ENCODE measurements around the gene TMEM181. TPM values are rescaled to one million over a fixed set of nuclear protein-coding genes. Genes with fewer than 3 reads are reported as not detected.
"Not testable (repeated sequence)": the region's sequence is repeated elsewhere in the genome, so short reads cannot be mapped to it uniquely, and the experiment has no call there.

TMEM181 gene, protein sequence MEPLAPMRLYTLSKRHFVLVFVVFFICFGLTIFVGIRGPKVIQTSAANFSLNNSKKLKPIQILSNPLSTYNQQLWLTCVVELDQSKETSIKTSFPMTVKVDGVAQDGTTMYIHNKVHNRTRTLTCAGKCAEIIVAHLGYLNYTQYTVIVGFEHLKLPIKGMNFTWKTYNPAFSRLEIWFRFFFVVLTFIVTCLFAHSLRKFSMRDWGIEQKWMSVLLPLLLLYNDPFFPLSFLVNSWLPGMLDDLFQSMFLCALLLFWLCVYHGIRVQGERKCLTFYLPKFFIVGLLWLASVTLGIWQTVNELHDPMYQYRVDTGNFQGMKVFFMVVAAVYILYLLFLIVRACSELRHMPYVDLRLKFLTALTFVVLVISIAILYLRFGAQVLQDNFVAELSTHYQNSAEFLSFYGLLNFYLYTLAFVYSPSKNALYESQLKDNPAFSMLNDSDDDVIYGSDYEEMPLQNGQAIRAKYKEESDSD
- 37.9 TPM for total RNA-seq

DNA sequence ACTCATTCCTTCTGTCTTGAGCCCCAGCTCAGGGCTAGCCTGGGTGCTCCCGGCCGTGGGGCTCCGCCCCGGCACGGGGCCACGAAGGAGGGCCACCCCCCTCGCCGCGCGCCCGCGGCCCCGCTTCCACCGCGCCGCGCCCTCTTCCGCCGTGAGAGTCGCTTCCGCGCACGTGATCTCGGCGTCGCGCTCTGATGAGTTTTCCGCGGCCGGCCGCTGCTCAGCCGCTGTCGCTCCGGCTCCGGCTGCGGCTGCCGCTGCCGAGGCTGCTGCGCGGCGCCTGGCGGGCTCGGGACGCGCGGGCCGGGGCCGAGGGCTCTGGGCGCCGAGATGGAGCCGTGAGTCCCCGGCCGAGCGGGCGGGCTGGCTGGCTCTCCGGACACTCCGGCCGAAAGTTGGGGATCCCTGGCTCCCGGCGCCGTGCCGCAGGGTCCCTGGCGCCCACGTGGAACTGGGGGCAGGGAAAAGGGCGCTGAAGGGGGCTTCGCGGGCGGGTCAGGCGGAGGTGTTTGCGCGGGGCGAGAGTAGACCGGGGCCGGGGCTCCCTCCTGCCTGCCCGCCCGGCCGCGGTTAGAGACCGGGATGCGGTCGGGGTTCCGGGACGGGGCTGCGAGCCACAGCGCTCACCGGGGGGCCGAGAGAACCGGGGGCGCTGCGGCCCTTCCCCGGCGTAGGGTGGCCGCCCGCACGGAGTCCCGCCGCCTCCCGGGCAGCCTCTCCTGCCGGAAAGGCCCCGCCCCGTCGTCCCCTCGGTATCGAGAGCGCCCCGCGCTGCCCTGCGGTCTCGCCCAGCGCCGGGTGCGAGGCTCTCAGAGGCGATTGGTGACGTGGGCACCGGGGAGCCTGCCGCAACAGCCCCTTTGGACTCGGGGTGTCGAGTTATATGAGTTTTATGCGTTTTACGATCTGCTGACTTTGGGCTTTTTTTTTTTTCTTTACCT lies at the start of gene TMEM181:
TMEM181 (plus strand) TSS at position 197 of the 941 bp plus-strand sequence; CDS start at position 331, 134 bp downstream.
- DNase-seq (ENCODE audit: low spot score) = peak; percentile 89

DNA sequence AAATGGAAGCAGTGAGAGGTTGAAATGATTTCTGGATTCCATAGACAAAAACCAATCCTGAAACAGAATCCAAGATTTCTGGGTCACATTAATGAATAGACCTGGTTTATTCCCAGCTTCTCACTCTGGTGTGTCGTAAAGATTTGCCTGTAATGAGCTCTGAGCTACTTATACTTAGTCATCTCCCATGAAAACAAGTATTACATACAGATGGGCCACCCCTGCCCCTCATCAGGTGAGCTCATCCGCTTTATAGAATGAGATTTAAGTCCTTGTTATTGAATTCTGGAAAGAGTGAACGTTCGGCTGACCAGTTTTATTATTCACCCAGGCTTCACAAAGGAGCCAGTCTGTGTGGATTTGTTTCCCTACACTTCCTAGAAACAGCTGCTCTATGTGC lies 47.1 kb upstream of the TMEM181 start:
- no peak for DNase-seq (ENCODE audit: low spot score)

DNA sequence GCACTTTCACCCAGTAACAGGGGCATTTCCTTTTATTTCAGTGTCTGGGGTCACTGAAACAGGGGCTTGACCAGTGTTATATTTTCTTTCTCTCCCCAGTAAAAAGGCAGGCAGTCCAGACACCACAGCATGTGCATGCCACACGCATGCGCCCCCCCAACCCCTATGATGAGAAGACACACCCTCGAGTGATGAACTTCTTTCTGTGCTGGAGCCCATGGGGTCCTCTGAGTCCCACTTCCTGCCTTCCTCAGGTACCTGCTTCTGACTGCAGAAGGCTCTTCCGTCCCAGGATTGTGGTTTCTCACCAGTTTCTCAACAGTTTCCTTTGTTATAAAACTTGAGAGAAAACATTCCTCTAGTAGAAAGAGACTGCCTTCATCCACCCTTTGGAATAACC lies 45.7 kb upstream of the TMEM181 start:
- DNase-seq (ENCODE audit: low spot score) = no peak

DNA sequence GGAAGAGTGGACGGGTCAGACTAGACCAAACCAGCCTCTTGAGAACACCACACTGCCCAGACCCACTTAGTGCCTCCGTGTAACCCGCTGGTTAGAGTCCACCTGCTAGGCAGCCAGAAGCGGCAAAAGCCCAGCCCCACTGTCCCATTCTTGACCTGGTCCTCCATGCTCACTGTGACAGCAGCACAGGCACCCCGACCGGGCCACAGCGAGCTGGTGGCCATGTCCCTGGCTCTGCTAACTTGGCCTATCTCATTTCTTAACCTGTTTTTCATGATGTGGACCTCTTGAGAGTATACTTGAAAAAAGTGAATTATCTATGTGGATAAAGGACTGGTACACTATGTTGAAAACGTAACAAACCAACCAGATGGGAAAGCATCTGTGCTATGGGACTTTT lies 44.9 kb upstream of the TMEM181 start:
- no peak for DNase-seq (ENCODE audit: low spot score)

DNA sequence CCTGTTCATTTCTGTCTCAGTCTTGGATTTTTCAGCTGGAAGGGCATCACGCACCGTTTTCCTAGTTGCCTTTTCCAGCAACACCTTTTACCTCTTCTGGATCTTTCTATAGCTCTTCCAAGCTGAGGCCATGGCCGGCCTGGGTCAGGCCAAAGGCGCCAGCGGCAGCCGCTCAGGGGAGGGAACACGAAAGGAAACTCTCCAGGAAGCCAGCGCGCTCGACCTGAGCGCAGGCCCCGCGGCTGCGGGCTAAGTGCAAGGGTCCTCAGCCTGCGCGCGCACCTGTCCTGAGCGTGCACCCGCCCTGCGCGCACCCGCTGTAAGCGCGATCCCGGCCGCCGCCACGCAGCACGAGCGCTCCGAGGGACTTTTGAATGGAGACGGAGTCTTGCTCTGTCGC lies 43.8 kb upstream of the TMEM181 start:
- DNase-seq (ENCODE audit: low spot score) = no peak

DNA sequence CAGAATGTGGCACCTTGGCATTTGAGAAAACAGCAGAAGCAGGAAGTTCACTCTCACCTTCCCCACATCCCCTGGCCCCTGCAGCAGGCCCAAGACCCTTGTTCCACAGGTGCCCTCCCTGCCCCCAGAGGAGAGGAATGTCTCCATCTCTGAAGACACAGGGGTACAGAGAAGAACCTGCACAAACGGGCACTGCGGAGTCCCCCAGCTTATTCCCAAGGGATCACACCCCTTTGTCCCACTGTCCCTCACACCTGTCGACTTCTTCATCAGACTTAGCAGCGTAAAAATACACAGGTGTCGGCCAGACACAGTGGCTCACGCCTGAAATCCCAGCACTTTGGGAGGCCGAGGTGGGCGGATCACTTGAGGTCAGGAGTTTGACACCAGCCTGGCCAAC lies 42.9 kb upstream of the TMEM181 start:
- no peak for DNase-seq (ENCODE audit: low spot score)

DNA sequence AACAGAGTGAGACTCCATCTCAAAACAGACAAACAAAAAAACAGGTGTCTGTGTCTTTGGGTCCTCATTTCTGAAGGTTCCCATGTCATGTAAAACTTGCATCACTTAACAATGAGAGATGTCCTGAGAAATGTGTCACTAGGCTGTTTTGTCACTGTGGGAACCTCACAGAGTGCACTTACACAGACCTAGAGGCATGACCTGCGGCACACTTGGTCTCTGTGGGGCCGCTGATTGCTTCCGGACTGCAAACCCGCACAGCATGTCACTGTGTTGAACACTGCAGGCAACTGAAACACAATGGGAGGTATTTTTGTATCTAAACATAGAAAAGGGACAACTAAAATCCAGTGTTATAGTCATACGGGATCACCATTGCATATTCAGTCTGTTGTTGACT lies 42.3 kb upstream of the TMEM181 start:
- DNase-seq (ENCODE audit: low spot score) = no peak

DNA sequence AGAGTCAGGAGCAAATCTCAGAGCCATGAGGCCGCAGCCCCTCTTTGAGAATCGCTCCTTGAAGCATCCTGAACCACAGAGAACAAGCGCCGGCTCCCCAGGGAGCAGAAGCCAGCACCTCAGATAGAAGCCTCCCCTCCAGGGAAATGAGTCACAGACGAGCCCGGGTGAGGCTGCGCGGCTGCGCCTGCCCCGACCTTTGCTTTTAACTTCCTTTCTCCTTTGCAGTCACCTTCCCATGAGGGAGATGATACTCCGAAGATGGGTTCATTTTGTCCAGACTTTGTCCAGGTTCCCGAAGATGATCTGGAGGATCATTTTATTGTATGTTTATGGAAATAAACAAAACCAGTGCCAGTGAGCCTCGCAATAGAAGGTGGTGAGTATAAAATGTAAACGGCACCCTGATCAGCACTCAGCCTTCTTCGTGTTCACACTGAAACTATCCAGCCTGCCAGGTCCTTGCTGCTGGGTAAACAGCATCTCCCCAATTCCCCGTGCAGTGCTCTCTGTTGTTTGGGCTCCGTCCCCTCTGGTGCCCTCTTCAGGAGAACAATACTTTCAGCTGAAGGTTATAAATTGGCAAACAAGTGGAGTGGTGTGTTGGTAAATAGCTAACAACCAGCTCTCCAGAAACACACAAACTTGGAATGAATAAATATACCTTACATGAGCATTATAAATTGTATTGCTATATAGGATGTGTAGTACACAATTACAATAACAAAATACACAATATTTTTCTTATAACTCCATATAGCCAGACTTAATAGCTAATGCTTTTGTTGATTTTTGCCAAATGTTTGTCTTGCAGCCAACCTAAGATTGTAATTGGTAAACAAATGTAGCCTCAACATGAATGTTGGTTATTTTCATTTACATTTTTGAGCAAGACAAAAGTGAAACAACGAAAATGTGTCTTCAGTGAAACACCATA lies 41.4 kb upstream of the TMEM181 start:
- peak; percentile 53 for DNase-seq (ENCODE audit: low spot score)

DNA sequence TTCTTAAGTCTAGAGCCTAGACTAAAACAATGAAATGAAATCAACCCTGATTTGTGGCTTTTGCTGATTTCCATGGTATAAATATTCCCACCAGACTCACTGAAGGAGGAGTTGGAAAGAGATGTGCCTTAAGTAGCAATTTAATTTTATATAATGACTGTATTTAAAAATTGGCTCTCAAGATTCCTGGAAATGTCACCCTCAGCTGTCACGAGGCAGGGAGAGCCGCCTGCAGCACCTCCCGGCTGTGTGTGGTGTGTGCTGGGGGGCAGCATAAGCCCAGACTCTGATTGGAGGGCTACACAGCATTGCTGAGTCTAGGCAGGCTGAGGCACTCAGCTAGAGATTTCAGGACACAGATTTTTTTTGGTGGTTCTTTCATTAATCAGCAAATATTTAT lies 40.6 kb upstream of the TMEM181 start:
- no peak for DNase-seq (ENCODE audit: low spot score)

DNA sequence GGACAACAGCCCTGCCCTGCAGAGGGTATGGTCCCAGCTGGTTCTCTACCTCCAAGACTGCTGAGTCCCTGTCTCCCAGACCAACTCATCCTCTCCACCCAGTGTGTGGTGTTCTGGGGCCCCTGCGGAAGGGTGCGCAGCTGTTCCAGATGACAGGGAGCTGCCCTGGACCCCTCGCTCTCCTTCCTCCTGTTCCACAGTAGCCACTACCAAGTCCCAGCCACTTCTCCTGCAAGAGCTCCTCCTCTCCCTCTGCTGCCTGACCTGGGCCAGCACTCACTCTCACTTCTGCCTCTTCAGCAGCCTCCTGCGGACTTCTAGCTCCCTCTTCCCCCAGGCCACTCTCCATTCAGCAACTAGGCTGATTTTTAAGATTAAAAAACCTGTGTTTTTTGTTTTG lies 40.1 kb upstream of the TMEM181 start:
- no peak for DNase-seq (ENCODE audit: low spot score)

DNA sequence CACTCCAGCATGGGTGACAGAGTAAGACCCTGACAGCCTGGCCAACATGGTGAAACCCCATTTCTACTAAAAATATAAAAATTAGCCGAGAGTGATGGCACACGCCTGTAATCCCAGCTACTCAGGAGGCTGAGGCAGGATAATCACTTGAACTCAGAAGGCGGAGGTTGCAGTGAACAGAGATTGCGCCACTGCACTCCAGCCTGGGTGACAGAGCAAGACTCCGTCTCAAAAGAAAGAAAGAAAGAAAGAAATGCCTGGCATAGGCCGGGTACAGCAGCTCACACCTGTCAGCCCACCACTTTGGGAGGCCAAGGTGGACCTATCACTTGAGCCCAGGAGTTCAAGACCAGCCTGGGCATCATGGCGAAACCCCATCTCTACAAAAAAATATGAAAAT lies 38.9 kb upstream of the TMEM181 start:
- not testable (repeated sequence) for DNase-seq (ENCODE audit: low spot score)

DNA sequence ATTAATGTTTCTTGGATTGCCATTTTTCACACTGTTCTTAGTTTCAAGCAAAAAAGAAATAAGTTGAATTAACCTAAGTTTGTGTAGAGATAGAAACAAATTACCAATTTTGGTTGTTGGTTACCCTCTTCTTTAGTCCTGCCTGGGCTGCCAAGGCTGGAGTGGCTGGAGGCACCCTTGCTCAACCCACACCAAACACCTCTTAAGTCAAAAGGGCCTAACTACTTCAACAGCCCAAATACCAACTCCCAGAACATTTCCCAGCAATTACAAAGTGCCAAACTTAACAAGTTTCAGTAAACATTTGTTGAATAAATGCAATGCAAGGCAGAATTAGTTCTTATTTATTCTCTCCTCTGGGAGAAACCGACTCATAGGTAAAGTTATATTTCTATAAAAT lies 38.1 kb upstream of the TMEM181 start:
- DNase-seq (ENCODE audit: low spot score) = no peak

DNA sequence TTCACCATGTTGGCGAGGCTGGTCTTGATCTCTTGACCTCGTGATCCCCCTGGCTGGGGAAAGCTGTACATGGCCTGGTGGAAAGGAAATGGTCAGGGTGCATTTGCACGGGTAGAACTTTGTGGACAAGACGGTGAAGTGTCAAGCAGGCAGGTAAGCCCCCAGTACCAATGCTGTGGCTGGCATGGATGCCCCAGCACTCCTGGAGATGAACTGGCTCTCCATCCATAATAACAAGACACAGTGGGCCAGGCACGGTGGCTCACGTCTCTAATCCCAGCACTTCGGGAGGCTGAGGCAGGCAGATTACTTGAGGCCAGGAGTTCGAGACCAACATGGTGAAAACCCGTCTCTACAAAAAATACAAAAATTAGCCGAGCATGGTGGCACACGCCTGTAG lies 37.3 kb upstream of the TMEM181 start:
- DNase-seq (ENCODE audit: low spot score) = no peak

DNA sequence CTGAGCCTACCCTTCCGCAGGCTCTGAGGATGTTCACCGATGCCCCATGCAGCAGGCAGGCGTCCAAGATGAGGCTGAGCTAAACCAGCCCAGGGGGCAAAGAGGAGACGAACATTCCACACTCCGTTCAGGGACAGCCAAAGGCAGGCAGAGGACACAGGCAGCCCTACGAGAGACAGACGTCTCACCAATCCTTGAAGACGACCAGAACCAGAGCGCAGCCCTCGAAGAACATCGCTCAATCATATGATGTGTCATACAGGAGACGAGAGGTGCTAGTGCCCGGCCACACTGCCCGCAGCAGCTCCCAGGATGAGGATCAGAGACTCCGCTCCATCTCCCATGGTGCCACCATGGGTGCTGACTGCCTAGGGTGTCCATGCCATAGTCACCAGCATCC lies 35.6 kb upstream of the TMEM181 start:
- no peak for DNase-seq (ENCODE audit: low spot score)

DNA sequence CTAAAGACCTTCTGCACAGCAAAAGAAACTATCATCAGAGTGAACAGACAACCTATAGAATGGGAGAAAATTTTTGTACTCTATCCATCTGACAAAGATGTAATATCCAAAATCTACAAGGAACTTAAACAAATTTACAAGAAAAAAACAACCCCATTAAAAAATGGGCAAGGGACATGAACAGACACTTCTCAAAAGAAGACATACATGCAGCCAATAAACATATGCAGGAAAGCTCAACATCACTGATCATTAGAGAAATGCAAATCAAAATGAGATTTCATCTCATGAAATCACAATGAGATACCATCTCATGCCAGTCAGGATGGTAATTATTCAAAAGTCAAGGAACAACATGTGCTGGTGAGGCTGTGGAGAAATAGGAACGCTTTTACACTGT lies 32.0 kb upstream of the TMEM181 start:
- DNase-seq (ENCODE audit: low spot score) = not testable (repeated sequence)

DNA sequence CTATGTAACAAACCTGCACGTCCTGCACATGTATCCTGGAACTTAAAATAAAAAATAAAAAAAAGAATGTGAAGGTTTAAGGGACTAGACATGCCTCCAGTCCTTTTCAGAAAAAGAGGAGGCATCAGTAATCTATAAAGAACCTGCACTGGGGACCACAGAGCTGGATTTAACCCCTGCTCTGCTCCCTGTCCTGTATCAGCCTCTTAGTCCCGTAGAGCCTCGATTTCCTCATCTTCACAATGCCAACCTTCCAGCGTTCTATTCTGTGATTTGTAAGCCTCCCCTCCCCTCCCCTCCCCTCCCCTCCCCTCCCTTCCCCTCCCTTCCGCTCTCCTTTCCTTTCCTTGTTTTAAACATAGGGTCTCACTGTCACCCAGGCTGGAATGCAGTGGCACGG lies 31.1 kb upstream of the TMEM181 start:
- DNase-seq (ENCODE audit: low spot score) = no peak

DNA sequence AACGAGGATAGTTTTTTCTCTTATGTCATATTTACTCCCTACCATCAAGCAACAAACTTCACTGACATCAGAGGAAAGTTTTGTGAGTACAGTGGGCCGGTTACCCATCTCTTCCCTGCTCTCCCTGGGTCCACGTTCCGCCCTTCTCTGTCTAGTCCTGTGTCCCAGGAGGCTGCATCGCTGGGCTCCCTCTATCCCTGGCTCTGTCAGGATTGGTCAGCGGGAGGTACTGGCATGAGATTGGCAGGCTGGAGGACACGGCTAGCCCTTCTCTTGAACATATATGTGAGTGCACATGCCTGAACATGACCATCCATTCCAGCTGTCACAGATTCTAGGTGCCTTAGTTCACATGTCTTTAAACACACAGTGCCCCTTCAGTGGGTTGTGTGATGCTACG lies 30.3 kb upstream of the TMEM181 start:
- no peak for DNase-seq (ENCODE audit: low spot score)

DNA sequence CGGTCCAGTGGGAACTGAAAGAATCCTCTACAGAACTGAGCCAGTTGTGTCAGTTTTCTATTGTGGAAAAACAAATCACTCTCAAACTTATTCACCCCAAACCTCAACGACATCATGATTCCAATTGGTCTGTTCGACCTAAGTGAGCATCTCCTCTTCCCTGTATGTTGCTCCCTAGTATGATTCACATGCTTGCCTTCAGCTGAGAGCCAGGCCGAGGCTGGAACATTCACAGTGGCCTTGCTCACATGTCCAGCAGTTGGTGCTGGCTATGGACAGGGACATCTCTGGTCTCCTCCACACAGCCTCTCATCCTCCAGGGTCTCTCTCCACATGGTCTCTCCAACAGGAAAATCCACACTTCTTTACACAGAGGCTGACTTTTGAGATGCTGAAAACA lies 28.3 kb upstream of the TMEM181 start:
- no peak for DNase-seq (ENCODE audit: low spot score)

DNA sequence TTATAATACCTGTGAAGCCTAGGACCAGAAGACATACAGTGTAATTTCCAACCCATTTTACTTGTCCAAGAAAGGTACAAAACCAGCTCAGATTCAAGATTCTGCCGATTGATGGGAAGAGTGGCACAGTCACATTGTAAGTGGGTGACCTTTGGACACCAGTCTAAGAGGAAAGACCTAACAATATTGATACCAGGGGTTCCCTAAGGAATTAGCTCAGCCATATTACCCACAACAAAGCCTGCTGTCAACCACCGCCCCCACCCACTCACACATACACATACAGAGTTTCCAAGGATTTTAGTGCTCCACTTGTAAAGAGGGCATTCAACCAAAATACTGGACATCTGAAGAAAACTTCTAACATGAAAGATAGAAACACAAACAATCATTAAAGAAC lies 27.9 kb upstream of the TMEM181 start:
- no peak for DNase-seq (ENCODE audit: low spot score)

DNA sequence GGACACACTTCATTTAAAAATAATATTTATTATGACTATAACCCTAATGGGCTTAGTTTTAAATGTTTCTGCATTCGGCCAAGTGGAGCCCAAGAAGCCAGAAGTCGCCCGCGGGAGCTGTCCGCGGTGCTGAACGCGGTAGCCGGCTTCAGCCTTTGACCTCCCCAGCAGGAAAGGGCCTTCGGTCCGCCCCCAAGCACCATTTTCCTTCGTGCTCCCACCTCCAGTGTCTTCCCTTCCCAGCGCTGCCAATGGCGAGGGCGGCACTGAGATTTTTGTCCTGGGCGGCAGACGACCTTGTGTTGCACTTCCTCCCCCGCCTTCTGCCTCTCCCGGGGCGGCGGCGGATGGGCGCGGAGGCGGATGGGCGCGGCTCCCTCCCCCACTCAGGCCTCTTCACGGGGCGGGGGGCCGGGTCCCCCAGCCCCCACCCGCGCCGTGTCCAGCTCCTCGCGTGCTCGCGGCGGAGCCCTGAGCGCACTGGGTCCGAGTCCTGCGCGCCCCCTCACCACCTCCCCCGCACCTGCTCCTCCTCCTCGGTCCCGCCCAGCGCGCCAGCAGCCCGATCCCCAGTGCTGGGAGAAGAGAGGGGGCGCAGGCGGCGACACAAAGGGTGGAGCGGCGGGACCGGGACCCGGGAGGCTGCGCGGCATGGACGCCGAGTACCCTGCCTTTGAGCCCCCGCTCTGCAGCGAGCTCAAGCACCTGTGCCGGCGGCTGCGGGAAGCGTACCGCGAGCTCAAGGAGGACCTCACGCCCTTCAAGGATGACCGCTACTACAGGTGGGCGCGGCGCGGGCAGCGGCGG lies 23.6 kb upstream of the TMEM181 start:
- DNase-seq (ENCODE audit: low spot score) = peak; percentile 75

All from mucosa of gallbladder (tissue), 1 donor.